Activated CD4-positive, alpha-beta memory T cell treated with anti-CD3 and anti-CD28 coated beads for 36 hours (primary cell): ENCODE data around the gene TPSAB1. TPM values are rescaled to one million over a fixed set of nuclear protein-coding genes. Genes with fewer than 3 reads are reported as not detected.

Experiments
- CTCF ChIA-PET: fragments of 350-600 bp; sonication (Branson Sonifier 250); formaldehyde crosslinking; loops from one replicate; lab custom pipeline; 2021; ENCODE audit warnings: antibody characterized with exemption, inconsistent platforms; lab: Charles Lee
- POLR2A ChIA-PET: fragments of 350-600 bp; sonication (Branson Sonifier 250); formaldehyde crosslinking; loops from one replicate; lab custom pipeline; 2021; ENCODE audit warnings: antibody characterized with exemption; lab: Charles Lee
- DNase-seq: peaks from one replicate; pipeline ENCODE4 v3.0.0-alpha.2; 2020
- H3K27ac Mint-ChIP-seq: one replicate; pipeline ENCODE4 v1.8.0; 2021; ENCODE audit warnings: mixed read lengths
- H3K27me3 Mint-ChIP-seq: one replicate; pipeline ENCODE4 v1.8.0; 2021; ENCODE audit warnings: mixed read lengths
- H3K36me3 Mint-ChIP-seq: one replicate; pipeline ENCODE4 v1.8.0; 2021; ENCODE audit warnings: mixed read lengths
- H3K4me1 Mint-ChIP-seq: one replicate; pipeline ENCODE4 v1.8.0; 2021; ENCODE audit warnings: low read depth, mixed read lengths
- H3K4me3 Mint-ChIP-seq: one replicate; pipeline ENCODE4 v1.8.0; 2021; ENCODE audit warnings: mild to moderate bottlenecking, mixed read lengths
- H3K9me3 Mint-ChIP-seq: one replicate; pipeline ENCODE4 v1.8.0; 2021; ENCODE audit warnings: mixed read lengths
- intact Hi-C: fragments of 100-400 bp; cut with micrococcal nuclease; formaldehyde crosslinking; loops from one replicate; pipeline ENCODE4 v1.15.1; 2023
- total RNA-seq, 2 experiments: library from RNA; stranded (reverse); gene quantifications; one replicate each; pipeline ENCODE4 v1.2.3, GENCODE V29; 2021

Gene TPSAB1
- total RNA-seq, 2 experiments from 2014 or later: not detected

DNA sequence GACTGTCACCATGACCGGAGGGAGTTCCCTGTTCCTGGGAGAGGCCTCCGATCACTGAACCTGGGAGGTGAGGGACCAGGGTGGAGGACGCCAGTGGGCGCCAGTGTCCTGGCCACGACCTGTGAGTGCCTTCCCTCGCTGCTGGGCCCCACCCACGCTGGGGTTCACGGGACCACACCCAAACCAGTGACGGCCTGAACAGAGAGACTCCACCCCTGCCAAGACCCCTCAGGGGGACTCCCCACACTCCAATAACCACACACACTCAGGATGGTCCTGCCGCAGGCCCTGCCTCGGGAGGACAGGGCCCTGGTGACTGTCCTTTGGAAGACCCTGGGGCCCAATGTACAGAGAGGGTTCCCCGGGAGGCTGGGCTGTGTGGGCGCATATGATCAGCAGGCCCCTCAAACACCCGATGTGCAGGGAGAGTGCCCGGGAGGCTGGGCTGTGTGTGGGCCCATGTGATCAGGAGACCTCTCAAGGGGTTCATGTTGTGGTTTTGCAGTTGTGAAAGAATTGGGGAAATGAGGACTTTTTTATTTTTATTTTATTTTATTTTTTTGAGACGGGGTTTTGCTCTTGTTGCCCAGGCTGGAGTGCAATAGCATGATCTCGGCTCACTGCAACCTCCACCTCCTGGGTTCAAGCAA lies 41.9 kb downstream of the TPSAB1 start:
- Mint-ChIP-seq H3K4me1 (no peaks in the 10 kb centered on the region), H3K4me3 (no peak overlapping the region), H3K9me3 (no peaks in the 10 kb centered on the region), H3K27me3 (peaks cover 8% of the 10 kb centered on the region), H3K36me3 (no peaks in the 10 kb centered on the region), H3K27ac (no peak overlapping the region)
- ChIA-PET POLR2A (no interaction called here), CTCF (interaction anchor here (0.6 kb wide), 1 partner anchor 558 kb away, joined by 3 read pairs; no protein-coding TSS in a partner anchor)
- intact Hi-C loops: no loop called here
- DNase-seq: no peak

DNA sequence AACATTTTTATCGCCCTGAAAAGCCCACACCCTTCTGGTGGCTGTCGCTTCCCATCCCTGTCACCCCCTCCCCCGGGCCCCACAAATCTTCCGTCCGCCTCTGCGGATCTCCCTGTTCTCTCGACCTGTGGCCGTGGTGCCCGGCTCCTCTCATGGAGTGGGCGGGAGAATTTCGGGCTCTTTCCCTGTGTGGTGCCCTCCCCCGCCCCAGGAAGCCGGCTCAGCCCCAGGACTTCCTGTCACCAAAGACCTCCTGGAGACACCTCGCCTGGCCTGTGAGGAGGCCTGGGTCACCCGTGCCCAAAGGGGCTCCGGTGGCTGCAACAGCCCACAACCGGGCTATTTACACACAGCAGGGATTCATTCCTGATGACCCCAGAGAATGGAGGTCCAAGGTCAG lies 42.8 kb downstream of the TPSAB1 start:
- no peak overlapping the region for H3K27ac Mint-ChIP-seq
- H3K27me3 Mint-ChIP-seq: peaks cover 13% of the 10 kb centered on the region
- H3K36me3 Mint-ChIP-seq: no peaks in the 10 kb centered on the region
- DNase-seq: no peak
- intact Hi-C loops: no loop called here
- ChIA-PET POLR2A (no interaction called here), CTCF (no interaction called here)
- H3K4me3 Mint-ChIP-seq: no peak overlapping the region
- no peaks in the 10 kb centered on the region for H3K4me1 Mint-ChIP-seq
- H3K9me3 Mint-ChIP-seq: no peaks in the 10 kb centered on the region

DNA sequence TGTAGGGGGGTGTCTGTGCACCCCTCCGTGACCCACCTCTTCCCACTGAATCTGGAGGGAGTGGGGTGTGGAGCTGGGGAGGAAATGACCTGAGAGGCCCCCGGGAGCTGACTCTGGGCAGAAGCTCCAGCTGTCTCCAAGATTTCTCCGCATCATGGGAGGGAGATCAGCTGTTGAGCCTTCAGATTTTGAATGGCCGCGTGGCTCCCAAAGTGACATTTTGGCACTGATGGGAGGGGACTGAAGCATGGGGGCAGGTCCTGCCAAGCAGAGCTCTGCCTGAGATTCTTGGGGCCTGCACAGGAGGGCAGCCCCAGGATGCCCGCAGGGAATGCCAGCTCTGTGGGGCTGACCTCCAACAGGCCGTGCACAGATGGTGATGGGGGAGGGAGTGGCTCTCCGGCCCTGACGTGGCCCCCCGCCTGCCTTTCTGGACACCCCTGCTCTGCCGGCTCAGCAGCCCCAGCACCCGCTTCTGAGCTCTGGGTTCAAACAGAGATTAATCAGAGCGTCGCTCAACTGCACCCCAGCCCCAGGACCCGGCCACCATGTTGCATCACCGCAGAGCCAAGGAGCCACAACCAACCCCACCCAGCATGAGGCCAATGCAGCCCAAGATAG lies 43.6 kb downstream of the TPSAB1 start:
- CTCF ChIA-PET: no interaction called here
- no peak for DNase-seq
- POLR2A ChIA-PET: no interaction called here
- H3K36me3 Mint-ChIP-seq: no peaks in the 10 kb centered on the region
- intact Hi-C loops: no loop called here
- H3K27ac Mint-ChIP-seq: no peak overlapping the region
- no peak overlapping the region for H3K4me3 Mint-ChIP-seq
- peaks cover 14% of the 10 kb centered on the region for H3K27me3 Mint-ChIP-seq
- H3K9me3 Mint-ChIP-seq: no peaks in the 10 kb centered on the region
- no peaks in the 10 kb centered on the region for H3K4me1 Mint-ChIP-seq

DNA sequence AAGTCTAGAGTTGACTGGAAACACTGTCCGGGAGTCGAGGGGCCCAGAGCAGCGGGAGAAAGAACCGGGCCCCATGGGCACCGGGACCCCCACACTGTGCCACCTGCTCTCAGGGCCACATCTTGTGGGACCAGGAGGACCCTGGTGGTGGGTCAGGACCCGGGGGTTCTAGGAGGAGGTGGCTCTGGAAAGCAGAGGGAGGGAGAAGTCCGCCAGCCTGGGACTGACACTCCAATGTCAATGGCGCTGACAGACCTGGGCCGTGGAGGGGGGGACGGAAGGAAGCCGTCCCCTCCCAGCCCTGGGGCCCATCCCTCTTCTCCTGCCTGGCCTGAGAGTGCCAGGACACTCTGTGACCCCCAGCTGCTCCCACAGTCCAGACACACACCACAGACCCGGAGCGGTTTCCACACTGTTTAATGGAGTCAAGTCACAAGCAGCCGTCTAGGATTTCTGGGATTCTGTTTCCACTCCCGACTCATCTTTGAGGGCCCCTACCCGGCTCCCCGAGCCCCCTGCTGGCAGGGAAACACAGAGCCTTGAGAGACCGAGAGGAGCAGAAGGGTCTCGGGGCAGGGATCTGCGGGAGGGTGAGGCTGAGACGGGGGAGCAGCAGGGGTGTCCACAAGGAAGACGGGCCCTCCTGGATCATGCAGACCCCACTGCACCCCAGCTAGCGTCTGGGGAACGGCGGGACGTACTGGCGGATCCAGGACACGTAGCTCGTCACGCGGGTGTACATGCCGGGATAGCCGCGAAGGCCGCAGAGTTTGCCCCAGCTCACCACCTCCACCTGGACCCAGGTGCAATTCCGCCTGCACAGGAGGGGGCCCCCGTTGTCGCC lies 45.4 kb downstream of the TPSAB1 start:
- Mint-ChIP-seq H3K36me3 (no peaks in the 10 kb centered on the region), H3K4me1 (no peaks in the 10 kb centered on the region), H3K9me3 (no peaks in the 10 kb centered on the region), H3K27me3 (peaks cover 25% of the 10 kb centered on the region), H3K27ac (no peak overlapping the region), H3K4me3 (no peak overlapping the region)
- ChIA-PET POLR2A (no interaction called here), CTCF (interaction anchor here (0.6 kb wide), 1 partner anchor 332 kb away, joined by 3 read pairs; no protein-coding TSS in a partner anchor)
- intact Hi-C loops: no loop called here
- DNase-seq: no peak

DNA sequence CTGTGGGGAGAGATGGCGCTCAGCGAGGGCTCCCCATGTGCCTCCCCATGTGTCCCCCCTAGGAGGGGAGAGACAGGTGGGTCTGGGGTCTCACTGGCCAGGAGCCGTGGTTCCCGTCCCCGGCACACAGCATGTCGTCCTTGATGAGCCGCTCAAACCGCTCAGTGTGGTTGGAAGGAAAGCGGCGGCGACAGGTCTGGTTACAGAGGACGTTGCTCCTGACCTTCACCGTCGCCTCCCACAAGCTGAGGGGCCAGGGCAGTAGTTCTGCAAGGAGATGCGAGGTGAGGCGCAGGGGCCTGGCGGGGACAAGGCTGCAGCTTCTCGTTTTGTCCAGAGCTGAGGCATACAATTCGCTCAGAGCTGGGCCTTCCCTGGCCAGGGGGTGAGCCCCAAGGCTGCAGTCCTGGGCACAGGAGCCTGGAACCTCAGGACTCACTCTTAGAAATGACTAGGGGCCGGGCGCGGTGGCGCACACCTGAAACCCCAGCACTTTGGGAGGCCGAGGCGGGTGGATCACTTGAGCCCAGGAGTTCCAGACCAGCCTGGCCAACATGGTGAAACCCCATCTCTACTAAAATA lies 46.1 kb downstream of the TPSAB1 start:
- Mint-ChIP-seq H3K27me3 (peaks cover 29% of the 10 kb centered on the region), H3K36me3 (no peaks in the 10 kb centered on the region), H3K9me3 (no peaks in the 10 kb centered on the region), H3K4me1 (no peaks in the 10 kb centered on the region), H3K27ac (no peak overlapping the region), H3K4me3 (no peak overlapping the region)
- intact Hi-C loops: no loop called here
- DNase-seq: no peak
- ChIA-PET POLR2A (no interaction called here), CTCF (interaction anchor here (0.6 kb wide), 1 partner anchor 331 kb away, joined by 3 read pairs; no protein-coding TSS in a partner anchor)

DNA sequence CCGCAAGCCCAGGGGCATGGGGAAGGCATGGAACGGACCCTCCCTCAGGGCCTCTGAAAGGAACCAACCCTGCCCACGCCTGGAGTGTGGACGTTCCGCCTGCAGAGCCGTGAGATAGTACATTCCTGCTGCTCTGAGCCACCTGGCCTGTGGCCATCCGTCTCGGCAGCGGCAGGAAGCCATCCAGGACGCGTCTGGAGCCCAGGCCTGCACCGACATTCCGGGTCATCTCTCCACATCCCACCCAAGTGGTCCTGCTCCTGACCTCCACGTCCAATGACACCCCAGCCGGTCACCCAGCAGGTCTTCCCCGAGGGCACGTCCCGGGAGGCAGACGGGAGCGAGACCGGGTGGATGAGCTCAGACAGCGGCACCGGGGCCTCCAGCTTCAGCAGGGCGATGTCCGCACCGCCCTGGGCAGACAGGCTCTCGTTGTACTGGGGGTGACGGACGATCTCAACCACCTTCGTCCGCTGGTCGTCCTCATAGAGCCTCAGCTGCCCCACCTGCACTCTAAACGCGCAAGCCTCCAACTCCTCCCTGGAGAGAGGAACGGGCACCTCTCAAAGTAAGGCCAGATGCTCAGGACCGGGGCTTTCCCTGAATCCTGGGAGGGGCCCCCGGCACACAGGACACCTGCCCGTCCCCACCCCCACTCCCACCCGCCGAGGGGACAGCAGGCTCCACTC lies 47.6 kb downstream of the TPSAB1 start:
- Mint-ChIP-seq H3K9me3 (no peaks in the 10 kb centered on the region), H3K36me3 (no peaks in the 10 kb centered on the region), H3K27ac (no peak overlapping the region), H3K4me3 (no peak overlapping the region), H3K4me1 (no peaks in the 10 kb centered on the region), H3K27me3 (peaks cover 35% of the 10 kb centered on the region)
- POLR2A ChIA-PET: no interaction called here
- intact Hi-C loops: no loop called here
- CTCF ChIA-PET: interaction anchor here (0.8 kb wide), 1 partner anchor 11 kb away, joined by 3 read pairs; no protein-coding TSS in a partner anchor
- DNase-seq: no peak

DNA sequence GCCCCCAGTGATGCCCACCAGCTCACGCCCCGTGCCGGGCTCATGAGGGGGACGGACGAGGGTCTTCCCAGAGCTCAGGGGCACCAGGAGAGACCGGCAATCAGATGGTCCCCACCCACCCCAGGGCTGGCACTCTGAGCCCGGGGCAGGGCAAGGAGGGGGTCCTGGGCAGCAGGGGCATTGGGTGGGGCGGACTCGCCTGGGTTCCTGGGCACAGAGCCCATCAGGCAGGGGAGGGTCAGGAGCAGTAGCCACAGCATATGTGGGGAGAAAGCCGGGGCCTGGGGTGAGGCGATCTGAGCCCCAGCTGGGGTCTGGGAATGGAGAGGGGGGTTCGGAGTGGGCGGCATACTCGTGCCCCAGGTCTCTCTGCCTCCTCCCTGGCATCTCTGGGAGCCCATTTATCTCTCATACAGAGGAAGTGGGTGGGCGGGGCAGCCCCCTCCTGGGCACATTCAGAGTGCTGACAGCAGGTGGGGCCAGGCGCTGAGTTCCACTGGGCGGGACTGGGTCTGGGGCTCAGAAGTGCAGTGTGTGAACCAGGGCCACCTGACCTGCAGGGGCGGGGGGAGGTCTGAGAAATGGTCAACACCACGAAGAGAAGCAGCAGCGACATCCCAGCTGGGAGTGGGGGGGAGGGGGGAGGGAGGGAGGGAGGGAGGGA lies 48.4 kb downstream of the TPSAB1 start:
- Mint-ChIP-seq H3K4me3 (no peak overlapping the region), H3K36me3 (no peaks in the 10 kb centered on the region), H3K9me3 (no peaks in the 10 kb centered on the region), H3K27ac (no peak overlapping the region), H3K27me3 (peaks cover 38% of the 10 kb centered on the region), H3K4me1 (no peaks in the 10 kb centered on the region)
- POLR2A ChIA-PET: no interaction called here
- CTCF ChIA-PET: no interaction called here
- intact Hi-C loops: no loop called here
- DNase-seq: peak; percentile 21

DNA sequence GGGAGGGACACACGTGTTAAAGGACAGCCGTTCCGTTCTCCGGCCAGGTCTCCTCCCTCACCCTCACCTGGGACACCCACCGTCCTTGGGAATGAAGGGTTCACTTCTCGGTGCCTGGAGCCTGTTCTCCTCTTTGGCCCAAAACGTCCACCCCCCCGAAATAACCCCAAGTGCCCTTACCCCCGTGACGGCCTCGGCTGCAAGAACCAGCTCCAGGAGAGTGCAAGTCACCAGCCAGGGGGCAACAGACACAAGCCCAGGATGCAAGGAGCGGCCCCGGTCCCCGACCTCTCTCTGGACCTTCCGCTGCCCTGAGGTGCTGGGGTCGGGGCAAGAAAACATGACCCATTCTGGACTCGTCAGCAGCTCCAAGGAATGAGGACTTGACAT lies 49.0 kb downstream of the TPSAB1 start:
- intact Hi-C loops: no loop called here
- peaks cover 38% of the 10 kb centered on the region for H3K27me3 Mint-ChIP-seq
- H3K27ac Mint-ChIP-seq: no peak overlapping the region
- H3K4me3 Mint-ChIP-seq: no peak overlapping the region
- no peaks in the 10 kb centered on the region for H3K36me3 Mint-ChIP-seq
- no peak for DNase-seq
- POLR2A ChIA-PET: no interaction called here
- H3K9me3 Mint-ChIP-seq: no peaks in the 10 kb centered on the region
- CTCF ChIA-PET: no interaction called here
- no peaks in the 10 kb centered on the region for H3K4me1 Mint-ChIP-seq

DNA sequence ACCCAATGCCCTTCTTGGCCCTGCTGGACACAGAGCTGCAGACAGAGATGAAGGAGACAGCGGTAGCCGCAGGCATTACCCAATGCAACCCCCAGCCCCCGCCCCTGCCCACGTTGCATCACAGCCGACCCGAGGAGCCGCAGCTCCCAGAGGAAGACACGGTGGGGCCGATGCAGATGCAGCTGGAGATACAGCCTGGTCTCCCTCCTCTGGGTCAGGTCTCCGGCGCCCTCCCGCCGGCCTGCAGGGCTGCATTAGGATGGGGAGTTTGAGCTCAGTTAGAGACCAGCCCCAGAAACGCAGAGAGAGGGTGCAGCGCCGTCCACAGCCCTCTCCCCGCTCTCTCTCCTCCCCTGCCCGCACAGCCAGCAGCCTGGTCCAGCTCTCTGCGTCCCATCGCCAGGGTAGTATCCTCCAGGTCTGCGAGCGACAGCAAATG lies 49.6 kb downstream of the TPSAB1 start:
- CTCF ChIA-PET: interaction anchor here (1.5 kb wide), 1 partner anchor 11 kb away, joined by 7 read pairs; no protein-coding TSS in a partner anchor
- POLR2A ChIA-PET: no interaction called here
- intact Hi-C loops: no loop called here
- Mint-ChIP-seq H3K9me3 (no peaks in the 10 kb centered on the region), H3K4me3 (no peak overlapping the region), H3K27ac (no peak overlapping the region), H3K4me1 (no peaks in the 10 kb centered on the region), H3K27me3 (peaks cover 39% of the 10 kb centered on the region), H3K36me3 (no peaks in the 10 kb centered on the region)
- DNase-seq: no peak

DNA sequence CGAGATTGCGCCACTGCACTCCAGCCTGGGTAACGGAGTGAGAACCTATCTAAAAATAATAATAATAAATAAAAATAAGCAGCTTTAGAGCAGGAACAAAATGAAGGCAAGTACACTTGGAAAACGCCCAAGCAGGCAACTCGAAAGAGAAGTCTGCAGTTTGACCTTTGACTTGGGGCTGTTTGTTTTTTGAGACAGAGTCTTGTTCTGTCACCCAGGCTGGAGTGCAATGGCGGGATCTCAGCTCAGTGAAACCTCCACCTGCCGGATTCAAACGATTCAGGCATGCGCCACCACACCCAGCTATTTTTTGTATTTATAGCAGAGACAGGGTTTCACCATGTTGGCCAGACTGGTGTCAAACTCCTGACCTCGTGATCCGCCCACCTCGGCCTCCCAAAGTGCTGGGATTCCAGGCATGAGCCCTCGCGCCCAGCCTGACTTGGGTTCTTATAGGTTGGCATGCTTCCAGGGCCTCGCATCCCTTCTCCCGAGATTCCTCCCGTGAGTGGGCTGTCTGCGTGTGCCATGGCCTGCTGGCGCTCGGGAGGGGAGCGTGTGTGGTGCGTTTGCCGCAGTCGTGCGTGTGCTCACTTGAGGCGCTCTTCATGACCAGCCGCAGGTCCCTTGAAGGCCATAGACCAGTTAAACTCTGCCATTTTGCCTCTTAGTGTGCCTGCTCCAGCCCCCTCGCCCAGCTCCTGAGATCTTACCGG lies 50.5 kb downstream of the TPSAB1 start:
- peaks cover 45% of the 10 kb centered on the region for H3K27me3 Mint-ChIP-seq
- no peak for DNase-seq
- intact Hi-C loops: no loop called here
- ChIA-PET CTCF (interaction anchor here (1.5 kb wide), 1 partner anchor 10 kb away, joined by 7 read pairs; no protein-coding TSS in a partner anchor), POLR2A (no interaction called here)
- H3K4me3 Mint-ChIP-seq: no peak overlapping the region
- H3K4me1 Mint-ChIP-seq: no peaks in the 10 kb centered on the region
- no peak overlapping the region for H3K27ac Mint-ChIP-seq
- H3K9me3 Mint-ChIP-seq: no peaks in the 10 kb centered on the region
- H3K36me3 Mint-ChIP-seq: no peaks in the 10 kb centered on the region

DNA sequence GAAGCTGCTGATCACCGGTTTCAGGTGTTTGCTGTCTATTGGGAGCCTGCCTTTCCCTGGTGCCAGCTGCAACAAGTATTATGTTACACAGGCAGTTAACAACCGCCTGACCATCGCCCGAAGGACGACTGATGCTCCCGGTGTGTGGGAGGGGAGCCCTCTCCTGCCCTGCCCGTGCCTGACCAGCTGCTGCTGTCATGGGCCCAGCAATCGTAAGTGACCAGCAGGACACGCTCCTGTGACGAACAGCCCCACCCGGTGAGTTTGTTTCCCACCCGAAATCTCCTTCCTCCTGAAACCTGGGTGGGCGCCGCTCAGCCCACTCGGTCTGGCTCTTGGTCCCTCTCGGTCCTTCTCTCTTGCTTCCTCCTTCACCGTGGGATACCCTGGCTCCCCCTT lies 51.1 kb downstream of the TPSAB1 start:
- H3K4me1 Mint-ChIP-seq: no peaks in the 10 kb centered on the region
- H3K36me3 Mint-ChIP-seq: no peaks in the 10 kb centered on the region
- intact Hi-C loops: no loop called here
- H3K27ac Mint-ChIP-seq: no peak overlapping the region
- POLR2A ChIA-PET: no interaction called here
- peaks cover 45% of the 10 kb centered on the region for H3K27me3 Mint-ChIP-seq
- no peak overlapping the region for H3K4me3 Mint-ChIP-seq
- H3K9me3 Mint-ChIP-seq: no peaks in the 10 kb centered on the region
- DNase-seq: no peak
- CTCF ChIA-PET: interaction anchor here (1.5 kb wide), 1 partner anchor 9 kb away, joined by 7 read pairs; no protein-coding TSS in a partner anchor
